HK-2 (cell line): ENCODE measurements around the gene CD300LG.
"Not testable (repeated sequence)": the region's sequence is repeated elsewhere in the genome, so short reads cannot be mapped to it uniquely, and the experiment has no call there.

Source experiments
- DNase-seq: peaks from one replicate; pipeline ENCODE4 v3.0.0-alpha.2; 2018; ENCODE audit not compliant: unreplicated experiment

The CD300LG gene

GRCh38 chr17:43854498-43854897, 7.5 kb downstream of the CD300LG start:
- no peak for DNase-seq

- no peak for DNase-seq
These were observed 8.1 kb downstream of the CD300LG start for GRCh38 chr17:43855061-43855460.

GRCh38 chr17:43856141-43856540, 9.2 kb downstream of the CD300LG start:
- no peak for DNase-seq

DNA sequence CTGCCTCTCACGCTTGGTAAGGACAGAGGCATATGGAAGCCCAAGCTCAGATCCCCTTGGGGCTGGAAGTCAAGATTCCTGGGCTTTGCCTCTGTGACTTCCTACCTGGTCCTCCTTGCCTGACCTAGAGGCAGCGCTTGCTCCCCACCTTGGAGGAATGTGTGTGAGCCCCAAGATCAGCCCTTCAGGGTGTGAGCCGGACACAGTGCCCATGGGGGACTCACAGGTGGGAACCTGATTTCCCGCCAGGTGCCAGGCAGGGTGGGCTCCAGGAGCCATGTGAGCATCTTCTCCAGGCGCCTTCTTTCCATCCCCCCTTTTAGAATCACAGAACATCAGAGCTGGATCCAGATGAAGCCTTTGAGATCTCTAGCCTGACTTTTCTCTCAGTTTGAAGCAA, 10.2 kb downstream of the CD300LG start:
- DNase-seq = no peak

DNA sequence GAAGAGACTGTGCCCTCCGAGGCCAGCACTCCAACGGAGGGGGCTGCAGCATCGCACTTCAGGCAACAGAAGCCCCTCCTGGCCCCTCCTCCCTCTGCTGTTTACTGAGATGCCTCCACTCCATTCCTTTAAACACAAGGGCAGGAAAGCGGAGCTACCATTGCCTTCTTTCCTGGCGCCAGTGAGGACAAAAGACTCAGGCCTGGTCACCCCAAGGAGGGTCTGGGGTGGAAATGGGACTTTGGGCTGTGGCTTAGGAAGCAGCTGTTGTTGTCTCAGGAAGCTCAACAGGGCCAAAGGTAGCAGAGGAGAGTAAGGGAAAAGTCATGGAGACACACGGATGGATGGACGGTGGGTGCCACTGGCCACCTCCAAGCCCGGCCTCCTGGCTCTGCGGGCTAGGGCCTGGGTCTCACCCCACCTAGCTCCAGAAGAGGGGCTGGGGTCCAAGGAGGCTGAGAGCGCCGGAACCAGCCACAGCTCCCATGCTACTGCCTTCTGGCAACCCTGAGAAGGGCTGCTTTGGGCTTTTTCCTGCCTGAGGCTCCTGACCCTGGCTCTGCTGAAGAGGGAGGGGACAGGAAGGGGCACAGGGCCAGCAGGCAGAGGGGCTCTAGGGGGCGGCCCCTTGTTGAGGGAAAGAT, 11.1 kb downstream of the CD300LG start:
- DNase-seq = no peak

GRCh38 chr17:43860077-43860725, 13.2 kb downstream of the CD300LG start:
- DNase-seq = no peak

- no peak for DNase-seq
These were observed 14.1 kb downstream of the CD300LG start for GRCh38 chr17:43860927-43861622.

DNA sequence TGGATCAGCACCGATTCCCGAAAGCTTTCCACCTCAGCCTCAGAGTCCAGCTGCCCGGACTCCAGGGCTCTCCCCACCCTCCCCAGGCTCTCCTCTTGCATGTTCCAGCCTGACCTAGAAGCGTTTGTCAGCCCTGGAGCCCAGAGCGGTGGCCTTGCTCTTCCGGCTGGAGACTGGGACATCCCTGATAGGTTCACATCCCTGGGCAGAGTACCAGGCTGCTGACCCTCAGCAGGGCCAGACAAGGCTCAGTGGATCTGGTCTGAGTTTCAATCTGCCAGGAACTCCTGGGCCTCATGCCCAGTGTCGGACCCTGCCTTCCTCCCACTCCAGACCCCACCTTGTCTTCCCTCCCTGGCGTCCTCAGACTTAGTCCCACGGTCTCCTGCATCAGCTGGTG, 15.0 kb downstream of the CD300LG start:
- DNase-seq = no peak

DNA sequence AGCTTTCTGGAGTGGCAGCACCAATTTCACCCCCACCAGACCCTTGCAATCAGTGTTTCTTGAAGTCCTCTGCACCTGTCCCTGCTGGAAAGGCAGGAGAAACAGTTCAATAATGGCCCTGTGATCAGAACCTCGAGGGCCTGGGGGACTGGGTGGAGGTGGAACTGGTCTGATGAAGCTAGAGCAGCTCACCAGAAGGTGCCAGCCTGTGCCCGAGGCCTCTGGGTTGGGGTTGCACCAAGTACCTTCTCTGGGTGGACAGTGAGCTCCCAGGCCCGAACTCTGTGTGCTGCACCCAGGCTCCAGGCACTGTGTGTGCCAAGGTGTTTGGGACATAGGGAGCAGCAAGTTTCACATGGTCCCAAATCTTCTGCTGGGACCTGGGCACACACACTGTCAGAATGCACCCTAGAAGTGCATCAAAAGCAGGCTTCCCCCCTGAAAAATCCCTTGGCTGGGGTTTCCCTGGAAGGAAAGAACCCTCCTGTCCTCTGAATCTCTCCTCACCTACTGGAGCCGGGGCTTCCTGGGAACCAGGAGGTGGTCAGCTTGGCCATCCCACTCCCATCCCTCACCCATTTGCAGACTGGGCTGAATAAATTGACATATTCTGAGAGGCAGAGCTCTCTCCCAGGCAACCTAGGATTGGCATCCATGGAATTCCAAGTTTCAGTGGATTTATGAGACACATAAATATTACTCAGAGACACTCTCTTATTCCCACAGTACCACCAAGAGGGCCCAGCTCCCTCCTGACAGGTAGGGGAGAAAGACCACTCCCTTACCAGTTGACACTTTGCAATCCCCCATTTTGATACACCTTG, 17.4 kb downstream of the CD300LG start:
- DNase-seq = no peak

GRCh38 chr17:43868226-43868994, 21.4 kb downstream of the CD300LG start:
- no peak for DNase-seq

DNA sequence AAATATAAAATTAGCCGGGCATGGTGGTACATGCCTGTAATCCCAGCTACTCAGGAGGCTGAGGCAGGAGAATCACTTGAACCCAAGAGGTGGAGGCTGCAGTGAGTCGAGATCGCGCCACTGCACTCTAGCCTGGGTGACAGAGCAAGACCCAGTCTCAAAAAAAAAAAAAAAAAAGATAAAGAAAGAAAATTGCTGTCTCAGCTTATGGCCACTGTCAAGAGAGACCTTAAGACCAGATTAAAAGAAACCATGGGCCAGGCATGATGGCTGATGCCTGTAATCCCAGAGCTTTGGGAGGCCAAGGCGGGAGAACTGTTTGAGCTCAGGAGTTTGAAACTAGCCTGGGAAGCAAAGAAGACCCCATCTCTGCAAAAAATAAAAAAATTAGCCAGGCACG, 22.1 kb downstream of the CD300LG start:
- not testable (repeated sequence) for DNase-seq

DNA sequence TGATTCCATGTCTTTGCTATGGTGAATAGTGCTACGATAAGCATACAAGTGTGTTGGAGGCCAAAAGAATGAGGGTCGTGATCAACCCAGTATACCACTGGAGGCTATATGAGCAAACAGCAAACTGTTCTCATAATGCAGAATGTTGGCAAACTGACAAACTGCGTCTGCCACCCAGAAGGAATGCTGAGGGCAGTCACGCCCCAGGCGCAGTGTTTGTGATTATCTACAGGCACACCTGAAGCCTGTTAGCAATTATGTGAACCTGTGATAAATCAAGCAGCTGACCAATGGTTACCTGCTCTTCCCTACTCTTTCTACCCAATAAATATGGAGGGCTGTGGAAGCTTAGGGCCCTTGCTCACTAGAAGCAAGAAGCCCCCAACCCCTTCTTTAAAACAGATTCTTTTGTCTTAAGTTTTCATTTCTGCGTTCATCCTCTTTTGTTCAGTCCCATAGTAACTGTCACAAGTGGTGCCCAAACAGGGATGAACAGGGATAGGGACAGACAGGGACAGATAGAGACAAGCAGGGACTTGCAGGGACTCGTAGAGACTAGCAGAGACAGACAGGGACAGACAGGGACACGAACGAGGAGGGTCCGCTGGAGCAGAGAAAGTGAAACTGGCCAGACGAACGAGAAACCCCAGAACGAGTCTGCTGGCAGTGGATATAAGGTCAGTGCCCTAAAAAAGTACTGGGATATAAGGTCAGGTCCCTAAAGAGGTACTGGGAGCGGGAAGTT, 25.1 kb downstream of the CD300LG start:
- DNase-seq = no peak

DNA sequence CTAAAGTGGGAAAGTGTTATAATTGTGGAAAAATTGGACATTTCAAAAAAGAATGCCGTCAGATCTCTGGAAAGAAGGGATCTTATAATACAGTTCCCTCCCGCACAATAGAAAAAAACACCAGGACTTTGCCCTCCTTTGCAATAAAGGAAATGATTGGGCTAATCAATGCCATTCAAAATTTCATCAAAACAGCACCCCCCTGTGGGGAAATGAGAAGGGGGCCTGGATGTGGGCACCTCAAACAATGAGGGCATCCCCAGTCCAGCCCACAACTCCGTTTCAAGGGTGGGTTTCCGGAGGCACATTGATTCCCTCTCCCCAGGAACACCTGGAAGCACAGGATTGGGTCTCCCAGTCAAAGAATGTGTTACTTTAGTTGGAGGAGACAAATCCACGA, 26.1 kb downstream of the CD300LG start:
- DNase-seq = no peak

DNA sequence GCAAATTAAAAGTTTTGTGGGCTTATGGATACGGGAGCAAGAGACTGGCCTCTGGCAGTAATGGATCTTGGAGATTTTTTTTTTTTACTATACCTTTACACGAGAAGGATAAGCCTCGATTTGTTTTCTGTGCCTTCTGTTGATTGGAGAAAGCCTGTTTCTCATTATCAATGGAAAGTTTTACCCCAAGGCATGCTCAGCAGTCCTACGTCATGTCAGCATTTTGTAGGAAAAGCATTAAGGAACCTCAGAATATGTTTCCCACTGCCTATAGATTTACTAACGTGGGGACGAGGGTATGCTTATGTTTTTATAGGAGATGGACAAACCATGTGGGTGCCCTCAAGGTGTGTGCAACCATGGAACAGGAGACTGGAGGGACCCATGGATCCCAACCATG, 26.8 kb downstream of the CD300LG start:
- no peak for DNase-seq

DNA sequence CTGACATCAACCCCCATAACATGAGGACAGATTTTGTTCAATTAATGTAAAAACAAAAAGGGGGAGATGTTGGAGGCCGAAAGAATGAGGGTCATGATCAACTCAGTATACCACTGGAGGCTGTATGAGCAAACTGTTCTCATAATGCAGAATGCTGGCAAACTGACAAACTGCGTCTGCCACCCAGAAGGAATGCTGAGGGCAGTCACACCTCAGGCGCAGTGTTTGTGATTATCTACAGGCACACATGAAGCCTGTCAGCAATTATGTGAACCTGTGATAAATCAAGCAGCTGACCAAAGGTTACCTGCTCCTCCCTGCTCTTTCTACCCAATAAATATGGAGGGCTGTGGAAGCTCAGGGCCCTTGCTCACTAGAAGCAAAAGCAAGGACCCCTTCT, 27.3 kb downstream of the CD300LG start:
- DNase-seq = no peak

DNA sequence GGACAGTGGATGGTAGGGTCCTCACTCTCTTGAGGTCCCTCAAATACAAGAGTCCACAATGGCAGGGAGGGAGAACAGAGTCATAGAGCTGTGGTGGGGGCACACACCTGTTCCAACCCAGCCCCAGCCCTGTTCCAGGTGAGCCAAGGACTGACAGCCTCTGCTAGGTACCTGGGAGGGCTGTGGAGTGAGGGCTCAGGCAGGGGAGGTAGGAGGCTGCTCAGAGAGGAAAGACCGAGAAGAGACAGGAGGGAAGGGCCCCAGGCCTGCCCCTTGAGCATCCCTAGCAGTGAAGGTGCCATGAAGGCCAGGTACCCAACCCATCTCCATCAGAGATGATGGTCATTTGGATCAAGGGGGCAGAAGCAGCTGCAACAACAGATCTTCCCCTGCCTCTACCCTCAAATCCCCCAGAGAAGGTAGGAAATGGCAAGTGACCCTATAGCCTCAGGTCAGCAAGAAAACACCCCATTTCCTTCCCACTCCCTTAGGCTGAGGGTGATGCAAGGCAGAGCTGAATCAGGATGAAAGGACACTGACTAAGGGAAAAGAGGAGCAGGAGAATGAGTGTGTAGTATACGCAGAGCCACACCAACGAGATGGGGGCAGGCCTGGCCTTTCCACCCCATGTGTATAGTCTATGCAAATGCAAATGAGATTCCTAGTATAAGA, 28.6 kb downstream of the CD300LG start:
- no peak for DNase-seq

DNA sequence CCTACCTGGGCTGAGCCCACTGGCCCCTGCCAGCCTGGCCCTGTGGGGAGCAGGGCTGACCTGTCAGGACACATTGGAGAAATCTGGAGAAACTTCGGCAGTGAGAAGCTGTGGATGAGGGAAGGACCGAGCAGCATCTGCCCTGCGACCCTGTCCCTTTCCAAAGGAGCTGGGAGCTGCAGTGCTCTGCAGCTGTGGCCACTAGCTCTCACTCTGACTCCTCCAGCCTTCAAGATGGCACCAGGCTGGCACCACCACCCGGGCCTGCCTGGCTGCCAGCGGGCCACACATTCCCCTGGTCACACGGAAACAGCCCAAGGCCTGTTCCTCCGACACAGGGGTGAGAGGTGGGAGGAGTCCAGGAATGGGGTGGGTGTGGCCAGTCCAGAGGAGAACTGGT, 30.1 kb downstream of the CD300LG start:
- no peak for DNase-seq

- no peak for DNase-seq
These were observed 30.6 kb downstream of the CD300LG start for GRCh38 chr17:43877451-43878155.
